ENCODE measurements around the gene AP1M2. TPM values are rescaled to one million over a fixed set of nuclear protein-coding genes. Genes with fewer than 3 reads are reported as not detected.

The AP1M2 gene
- 1 to 10 TPM in 1 of 2 donors, not detected in 1; 4.8 TPM for total RNA-seq

DNA sequence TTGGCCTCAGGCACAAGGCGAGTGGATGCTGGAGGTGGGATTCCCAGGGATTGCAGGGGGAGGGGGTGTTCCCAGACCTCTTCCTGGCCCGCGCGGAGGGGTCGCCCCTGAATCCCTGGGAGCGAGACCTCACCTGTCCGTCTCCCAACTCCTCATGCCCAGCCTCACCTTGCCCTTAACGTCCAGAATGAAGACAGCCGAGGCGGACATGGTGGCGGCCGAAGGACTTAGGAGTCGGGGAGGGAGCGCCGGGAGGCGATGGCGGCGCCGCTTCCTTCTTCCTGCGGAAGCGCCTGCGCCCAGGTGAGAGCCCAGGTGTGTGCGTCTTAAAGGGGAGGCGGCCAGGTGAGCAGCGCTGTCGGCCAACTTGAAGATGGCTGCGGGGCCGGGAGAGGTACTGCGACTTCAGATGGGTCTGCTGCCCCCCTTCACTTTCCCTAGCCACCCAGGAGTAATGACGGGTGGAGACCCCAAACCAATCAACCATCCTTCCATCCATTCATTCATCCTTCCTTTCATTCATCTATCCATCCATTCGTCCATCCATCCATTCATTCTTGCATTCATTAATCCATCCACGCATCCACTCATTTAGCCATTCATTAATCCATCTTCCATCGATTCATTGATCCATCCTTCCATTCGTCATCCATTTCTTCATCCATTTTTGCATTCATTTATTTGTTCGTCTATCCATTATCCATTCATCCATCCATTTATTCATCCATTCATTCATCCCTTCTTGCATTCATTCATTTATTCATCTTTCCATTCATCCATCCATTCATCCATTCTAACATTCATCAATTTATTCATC is at the start of gene AP1M2:
Gene AP1M2 (minus strand): TSS at position 291 of the 817 bp plus-strand sequence. CDS start 81 bp downstream, at position 210.
- no peak for DNase-seq (ENCODE audit: low spot score)
- no peak within 1 kb of the TSS for H3K4me3 ChIP-seq
- no peaks in the 10 kb centered on the region for H3K36me3 ChIP-seq
- H3K4me1 ChIP-seq: no peaks in the 10 kb centered on the region
- TF ChIP-seq, protein P1, sequence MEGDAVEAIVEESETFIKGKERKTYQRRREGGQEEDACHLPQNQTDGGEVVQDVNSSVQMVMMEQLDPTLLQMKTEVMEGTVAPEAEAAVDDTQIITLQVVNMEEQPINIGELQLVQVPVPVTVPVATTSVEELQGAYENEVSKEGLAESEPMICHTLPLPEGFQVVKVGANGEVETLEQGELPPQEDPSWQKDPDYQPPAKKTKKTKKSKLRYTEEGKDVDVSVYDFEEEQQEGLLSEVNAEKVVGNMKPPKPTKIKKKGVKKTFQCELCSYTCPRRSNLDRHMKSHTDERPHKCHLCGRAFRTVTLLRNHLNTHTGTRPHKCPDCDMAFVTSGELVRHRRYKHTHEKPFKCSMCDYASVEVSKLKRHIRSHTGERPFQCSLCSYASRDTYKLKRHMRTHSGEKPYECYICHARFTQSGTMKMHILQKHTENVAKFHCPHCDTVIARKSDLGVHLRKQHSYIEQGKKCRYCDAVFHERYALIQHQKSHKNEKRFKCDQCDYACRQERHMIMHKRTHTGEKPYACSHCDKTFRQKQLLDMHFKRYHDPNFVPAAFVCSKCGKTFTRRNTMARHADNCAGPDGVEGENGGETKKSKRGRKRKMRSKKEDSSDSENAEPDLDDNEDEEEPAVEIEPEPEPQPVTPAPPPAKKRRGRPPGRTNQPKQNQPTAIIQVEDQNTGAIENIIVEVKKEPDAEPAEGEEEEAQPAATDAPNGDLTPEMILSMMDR (IDR thresholded peaks at IDR 0.05): no peak
- peaks cover 0 to 4% of the 10 kb centered on the region in 2 donors for H3K27me3 ChIP-seq
- H3K9me3 ChIP-seq: no peaks in the 10 kb centered on the region
- H3K27ac ChIP-seq: no peak within 1 kb of the TSS

DNA sequence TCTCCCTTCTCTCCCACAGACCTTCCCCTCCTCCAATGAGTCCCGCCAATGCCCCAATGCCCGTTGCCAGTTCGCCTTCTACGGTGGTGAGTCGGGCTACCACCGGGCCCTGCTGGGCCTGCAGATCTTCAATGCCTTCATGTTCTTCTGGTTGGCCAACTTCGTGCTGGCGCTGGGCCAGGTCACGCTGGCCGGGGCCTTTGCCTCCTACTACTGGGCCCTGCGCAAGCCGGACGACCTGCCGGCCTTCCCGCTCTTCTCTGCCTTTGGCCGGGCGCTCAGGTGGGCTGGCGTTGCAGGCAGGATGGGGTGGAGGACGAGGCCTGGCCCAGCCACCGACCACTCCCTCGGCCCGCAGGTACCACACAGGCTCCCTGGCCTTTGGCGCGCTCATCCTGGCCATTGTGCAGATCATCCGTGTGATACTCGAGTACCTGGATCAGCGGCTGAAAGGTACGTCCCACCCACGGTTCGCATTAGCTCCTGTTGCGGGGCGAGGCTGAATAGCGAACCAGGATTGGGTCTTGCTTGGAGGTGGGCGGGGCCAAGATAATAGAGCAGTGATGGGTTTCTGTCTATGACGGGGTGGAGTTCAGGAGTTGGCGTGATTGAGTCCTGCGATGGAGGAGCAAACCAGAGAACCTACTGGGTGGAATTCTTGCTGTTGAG is 49.3 kb upstream of the AP1M2 start:
- TF ChIP-seq, protein P1 (IDR thresholded peaks at IDR 0.05): no peak
- no peak for DNase-seq (ENCODE audit: low spot score)
- no peaks in the 10 kb centered on the region for H3K4me1 ChIP-seq
- H3K27me3 ChIP-seq: no peaks in the 10 kb centered on the region
- no peak overlapping the region for H3K4me3 ChIP-seq
- H3K27ac ChIP-seq: no peak overlapping the region
- peaks cover 82% of the 10 kb centered on the region for H3K36me3 ChIP-seq
- no peaks in the 10 kb centered on the region for H3K9me3 ChIP-seq

DNA sequence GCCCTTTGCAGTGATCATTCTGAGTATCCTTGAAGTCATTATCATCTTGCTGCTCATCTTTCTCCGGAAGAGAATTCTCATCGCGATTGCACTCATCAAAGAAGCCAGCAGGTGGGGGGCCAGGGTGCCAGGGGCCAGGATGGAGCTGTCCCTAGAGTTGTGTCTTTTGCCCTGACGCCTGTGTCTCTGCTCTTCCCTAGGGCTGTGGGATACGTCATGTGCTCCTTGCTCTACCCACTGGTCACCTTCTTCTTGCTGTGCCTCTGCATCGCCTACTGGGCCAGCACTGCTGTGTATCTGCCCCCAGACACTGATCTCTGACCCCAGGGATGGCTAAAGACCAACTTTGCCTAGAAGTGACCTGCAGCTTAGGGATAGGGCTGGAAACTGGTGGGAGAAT is 47.9 kb upstream of the AP1M2 start:
- Histone ChIP-seq H3K27me3 (no peaks in the 10 kb centered on the region), H3K4me3 (no peak overlapping the region), H3K36me3 (peaks cover 75% of the 10 kb centered on the region), H3K9me3 (no peaks in the 10 kb centered on the region), H3K4me1 (no peaks in the 10 kb centered on the region), H3K27ac (no peak overlapping the region)
- no peak for DNase-seq (ENCODE audit: low spot score)
- TF ChIP-seq, protein P1 (IDR thresholded peaks at IDR 0.05): no peak

DNA sequence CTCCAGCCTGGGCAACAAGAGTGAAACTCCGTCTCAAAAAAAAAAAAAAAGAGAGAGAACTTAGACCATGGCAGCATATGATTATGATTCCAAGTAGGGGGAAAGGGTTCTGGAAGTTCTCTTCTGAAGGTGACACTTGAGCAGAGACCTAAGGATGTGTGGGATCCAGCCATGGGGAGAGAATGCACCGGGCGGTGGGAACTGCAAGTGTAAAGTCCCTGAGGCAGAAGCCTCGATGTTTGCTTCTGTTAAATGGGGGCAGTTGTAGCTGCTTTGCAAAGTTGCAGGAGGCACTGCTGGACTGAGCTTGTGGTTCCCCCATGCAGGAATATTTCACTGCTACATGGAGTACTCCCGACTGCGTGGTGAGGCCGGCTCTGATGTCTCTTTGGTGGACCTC is 47.3 kb upstream of the AP1M2 start:
- no peak overlapping the region for H3K27ac ChIP-seq
- DNase-seq (ENCODE audit: low spot score): no peak
- no peaks in the 10 kb centered on the region for H3K27me3 ChIP-seq
- H3K36me3 ChIP-seq: peaks cover 70% of the 10 kb centered on the region
- no peaks in the 10 kb centered on the region for H3K9me3 ChIP-seq
- no peaks in the 10 kb centered on the region for H3K4me1 ChIP-seq
- no peak overlapping the region for H3K4me3 ChIP-seq
- TF ChIP-seq, protein P1 (IDR thresholded peaks at IDR 0.05): no peak

DNA sequence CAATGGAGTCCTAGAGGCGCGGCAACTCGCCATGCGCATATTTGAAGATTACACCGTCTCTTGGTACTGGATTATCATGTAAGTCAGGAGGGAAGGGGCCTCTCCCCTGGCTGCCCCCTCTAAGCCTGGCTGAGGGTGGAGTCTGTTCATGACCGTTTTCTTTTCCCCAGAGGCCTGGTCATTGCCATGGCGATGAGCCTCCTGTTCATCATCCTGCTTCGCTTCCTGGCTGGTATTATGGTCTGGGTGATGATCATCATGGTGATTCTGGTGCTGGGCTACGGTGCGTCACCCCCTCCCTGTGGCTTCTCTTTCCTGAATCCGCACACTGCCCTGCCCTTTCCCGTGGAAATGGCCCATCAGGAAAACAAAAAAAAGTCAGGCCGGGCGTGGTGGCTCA is 44.8 kb upstream of the AP1M2 start:
- Histone ChIP-seq H3K36me3 (peaks cover 70% of the 10 kb centered on the region), H3K9me3 (no peaks in the 10 kb centered on the region), H3K27me3 (no peaks in the 10 kb centered on the region), H3K27ac (no peak overlapping the region), H3K4me3 (no peak overlapping the region), H3K4me1 (no peaks in the 10 kb centered on the region)
- no peak for DNase-seq (ENCODE audit: low spot score)
- TF ChIP-seq, protein P1 (IDR thresholded peaks at IDR 0.05): no peak

Data from right atrium auricular region (tissue), 2 donors.